ENCODE measurements around the gene MNAT1. TPM values are rescaled to one million over a fixed set of nuclear protein-coding genes. Genes with fewer than 3 reads are reported as not detected.
"Not testable (repeated sequence)": the region's sequence is repeated elsewhere in the genome, so short reads cannot be mapped to it uniquely, and the experiment has no call there.

MNAT1 gene
- total RNA-seq, 8 experiments from 2014 or later: 37.0 to 69.2 (median 47.1) TPM

DNA sequence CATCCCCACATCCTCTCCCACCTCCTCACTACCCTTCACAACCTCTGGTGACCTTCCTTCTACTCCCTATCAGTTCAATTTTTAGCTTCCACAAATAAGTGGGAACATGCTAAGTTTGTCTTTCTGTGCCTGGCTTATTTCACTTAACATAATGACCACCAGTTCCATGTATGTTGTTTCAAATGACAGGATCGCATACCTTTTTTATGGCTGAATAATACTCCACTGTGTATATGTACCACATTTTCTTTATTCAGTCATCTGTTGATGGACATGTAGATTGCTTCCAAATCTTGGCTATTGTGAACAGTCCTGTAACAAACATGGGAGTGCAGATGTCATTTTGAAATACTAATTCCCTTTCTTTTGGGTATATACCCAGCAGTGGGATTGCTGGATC, 147.7 kb downstream of the MNAT1 start:
- Histone ChIP-seq H3K4me3 (no peak overlapping the region), H3K4me1 (replicated peaks in 1 of 2) (no peaks in the 10 kb centered on the region), H3K27ac (no peak overlapping the region)
- in situ Hi-C loops (cut with MboI; ENCODE audit: low pct_unique_long_range_greater_than_20kb in 2 of 9, low sequenced_read_pairs in 9 of 9, unreplicated experiment in 9 of 9): no loop called here
- WGBS, 10 experiments: 83 to 100% (median 100%) methylated on average over 1 of the region's 1 CpG
- no peak for ATAC-seq (replicated peaks in 6 of 8)

DNA sequence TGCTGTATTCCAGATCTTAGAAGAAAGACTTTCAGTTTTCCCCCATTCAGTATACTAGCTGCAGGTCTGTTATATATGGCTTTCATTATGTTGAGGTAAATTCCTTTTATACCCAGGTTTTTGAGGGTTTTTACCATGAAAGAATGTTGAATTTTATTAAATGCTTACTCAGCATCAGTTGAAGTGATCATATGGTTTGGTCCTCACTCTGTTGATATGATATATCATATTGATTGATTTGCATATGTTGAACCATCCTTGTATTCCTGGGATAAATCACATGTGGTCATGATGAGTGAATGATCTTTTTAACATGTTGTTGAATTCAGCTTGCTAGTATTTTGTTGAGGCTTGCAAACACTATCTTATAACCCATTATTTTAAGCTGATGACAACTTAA, 149.6 kb downstream of the MNAT1 start:
- no peaks in the 10 kb centered on the region for H3K4me1 ChIP-seq (replicated peaks in 1 of 2)
- H3K27ac ChIP-seq: no peak overlapping the region
- in situ Hi-C loops (cut with MboI; ENCODE audit: low pct_unique_long_range_greater_than_20kb in 2 of 9, low sequenced_read_pairs in 9 of 9, unreplicated experiment in 9 of 9): no loop called here
- no peak for ATAC-seq (replicated peaks in 6 of 8)
- no peak overlapping the region for H3K4me3 ChIP-seq

DNA sequence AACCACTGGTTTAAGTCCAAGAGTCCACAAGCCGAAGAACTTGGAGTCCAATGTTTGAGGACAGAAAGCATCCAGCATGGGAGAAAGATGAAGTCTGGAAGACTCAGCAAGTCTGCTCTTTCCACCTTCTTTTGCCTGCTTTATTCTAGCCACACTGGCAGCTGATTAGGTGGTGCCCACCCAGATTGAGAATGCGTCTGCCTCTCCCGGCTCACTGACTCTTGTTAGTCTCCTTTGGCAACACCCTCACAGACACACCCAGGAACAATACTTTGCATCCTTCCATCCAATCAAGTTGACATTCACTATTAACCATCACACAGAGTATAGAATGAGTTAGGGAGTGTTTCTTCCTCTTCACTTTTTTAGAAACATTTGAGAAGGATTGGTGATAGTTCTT, 156.1 kb downstream of the MNAT1 start:
- 70 to 100% (median 80%) methylated on average over 1 to 3 of the region's 3 CpGs; no CpG with 5 or more reads in 6 of the 10 experiments for WGBS, 10 experiments
- H3K4me3 ChIP-seq; H3K27ac ChIP-seq; in situ Hi-C loops (cut with MboI; ENCODE audit: low pct_unique_long_range_greater_than_20kb in 2 of 9, low sequenced_read_pairs in 9 of 9, unreplicated experiment in 9 of 9); H3K4me1 ChIP-seq (replicated peaks in 1 of 2): not testable (repeated sequence)
- peak in 2 of 8 experiments; percentile 20 to 73 for ATAC-seq (replicated peaks in 6 of 8)

DNA sequence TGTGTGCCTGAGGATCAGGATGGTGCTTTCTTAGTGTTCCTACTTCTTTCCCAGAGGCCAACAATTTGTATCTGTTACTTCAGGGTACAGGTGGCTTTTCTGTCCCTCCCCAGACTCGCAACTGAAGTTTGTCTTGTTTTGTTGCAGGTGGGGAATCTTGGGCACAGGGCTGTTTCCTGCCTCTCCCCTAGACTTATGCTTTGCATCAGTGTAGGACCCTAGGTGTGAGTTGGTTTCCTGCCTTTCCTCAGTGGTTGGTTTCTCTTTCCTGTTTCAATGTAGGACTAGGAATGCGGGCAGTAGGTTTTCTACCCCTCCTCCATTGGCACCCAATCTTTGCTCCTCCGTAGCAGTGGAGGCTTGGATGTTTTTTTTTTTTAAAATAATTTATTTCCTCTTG, 159.3 kb downstream of the MNAT1 start:
- WGBS, 10 experiments: 89 to 100% (median 100%) methylated on average over 1 to 3 of the region's 3 CpGs
- no peaks in the 10 kb centered on the region for H3K4me1 ChIP-seq (replicated peaks in 1 of 2)
- H3K27ac ChIP-seq: no peak overlapping the region
- no peak for ATAC-seq (replicated peaks in 6 of 8)
- H3K4me3 ChIP-seq: no peak overlapping the region
- in situ Hi-C loops (cut with MboI; ENCODE audit: low pct_unique_long_range_greater_than_20kb in 2 of 9, low sequenced_read_pairs in 9 of 9, unreplicated experiment in 9 of 9): no loop called here

DNA sequence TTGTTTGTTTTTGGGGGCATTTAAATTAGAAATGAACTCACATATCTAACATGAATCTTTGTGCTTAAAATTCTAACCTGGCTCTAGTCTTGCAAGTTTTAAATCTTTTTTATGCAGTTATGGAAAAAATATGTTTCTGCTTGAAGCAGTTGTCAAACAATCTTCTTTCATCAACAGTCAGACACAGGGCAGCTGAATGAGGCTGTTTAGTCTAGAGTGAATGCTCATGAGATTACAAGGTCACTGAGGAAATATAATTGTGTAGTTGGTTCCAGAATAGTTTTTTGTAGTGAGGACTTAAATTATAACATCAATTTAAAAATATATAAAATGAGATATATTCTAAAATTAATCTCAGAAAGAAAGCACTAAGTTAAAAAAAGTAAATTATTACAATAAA, 169.8 kb downstream of the MNAT1 start:
- in situ Hi-C loops (cut with MboI; ENCODE audit: low pct_unique_long_range_greater_than_20kb in 2 of 9, low sequenced_read_pairs in 9 of 9, unreplicated experiment in 9 of 9): no loop called here
- ATAC-seq (replicated peaks in 6 of 8): no peak

DNA sequence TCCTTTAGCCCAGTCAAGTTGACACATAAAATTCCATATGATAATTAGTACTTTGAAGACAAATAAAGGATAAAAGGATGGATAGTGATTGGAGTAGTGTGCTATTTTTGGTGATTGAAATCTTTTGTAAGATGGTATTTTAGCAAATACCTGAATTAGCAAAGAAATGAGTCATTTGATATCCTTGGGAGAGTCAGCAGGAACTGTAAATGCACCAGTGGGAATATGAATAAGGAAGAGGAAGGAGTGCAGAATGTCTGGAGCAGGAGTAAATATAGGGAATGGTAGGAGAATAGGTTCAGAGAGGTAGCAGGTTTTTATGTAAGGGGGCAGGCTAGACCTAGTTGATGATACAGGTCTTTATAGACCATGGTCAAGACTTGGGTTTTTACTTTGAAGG, 171.4 kb downstream of the MNAT1 start:
- no peak overlapping the region for H3K4me3 ChIP-seq
- H3K27ac ChIP-seq: no peak overlapping the region
- in situ Hi-C loops (cut with MboI; ENCODE audit: low pct_unique_long_range_greater_than_20kb in 2 of 9, low sequenced_read_pairs in 9 of 9, unreplicated experiment in 9 of 9): no loop called here
- H3K4me1 ChIP-seq (replicated peaks in 1 of 2): no peaks in the 10 kb centered on the region
- peak in 3 of 8 experiments; percentile 58 to 68 (median 66) for ATAC-seq (replicated peaks in 6 of 8)

More for the DNA sequence above, 169.8 kb downstream of the MNAT1 start:
- H3K27ac ChIP-seq: no peak overlapping the region
- no peak overlapping the region for H3K4me3 ChIP-seq
- no peaks in the 10 kb centered on the region for H3K4me1 ChIP-seq (replicated peaks in 1 of 2)

DNA sequence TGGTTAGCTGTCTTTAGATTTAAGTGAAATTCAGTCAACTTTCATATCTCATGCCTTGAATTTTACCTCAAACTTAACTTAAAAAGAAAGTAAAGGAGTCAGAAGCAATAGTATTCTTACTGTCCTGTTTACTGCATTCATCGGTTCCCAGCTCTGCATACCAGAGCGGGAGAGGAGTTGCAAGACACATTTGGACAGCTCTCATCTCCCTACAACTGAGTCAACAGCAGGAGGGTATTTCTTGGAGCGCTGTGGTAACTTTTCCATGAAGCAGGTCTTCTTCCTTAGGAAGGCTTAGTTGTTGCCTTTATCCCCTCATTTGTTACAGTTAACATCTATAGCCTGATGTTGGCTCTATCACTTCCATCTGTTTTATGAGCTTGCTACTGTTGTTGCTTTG, 181.2 kb downstream of the MNAT1 start:
- in situ Hi-C loops (cut with MboI; ENCODE audit: low pct_unique_long_range_greater_than_20kb in 2 of 9, low sequenced_read_pairs in 9 of 9, unreplicated experiment in 9 of 9): no loop called here
- H3K4me3 ChIP-seq: no peak overlapping the region
- no peaks in the 10 kb centered on the region for H3K4me1 ChIP-seq (replicated peaks in 1 of 2)
- no peak overlapping the region for H3K27ac ChIP-seq
- WGBS, 10 experiments: 60 to 100% (median 100%) methylated on average over 1 to 3 of the region's 3 CpGs; no CpG with 5 or more reads in 2 of the 10 experiments
- ATAC-seq (replicated peaks in 6 of 8): no peak

DNA sequence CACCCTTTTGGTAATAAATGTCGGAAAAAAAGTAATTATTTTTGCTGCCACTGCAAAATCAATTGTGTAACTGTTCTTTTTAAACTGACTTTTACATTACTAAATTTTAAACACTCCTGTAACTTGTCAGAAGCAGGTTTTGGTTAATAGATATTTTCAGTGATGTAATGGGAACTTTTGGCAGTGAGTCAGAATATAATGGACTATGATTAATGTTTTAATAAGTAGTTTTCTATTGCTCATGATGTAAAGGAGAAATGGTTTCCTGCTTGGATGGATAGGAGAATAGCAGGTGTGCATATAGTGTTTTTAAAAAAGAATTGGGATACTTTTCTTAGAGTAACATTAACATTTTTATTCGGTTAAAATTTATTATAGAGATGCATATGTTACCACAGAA, 187.5 kb downstream of the MNAT1 start:
- no peak overlapping the region for H3K27ac ChIP-seq
- H3K4me3 ChIP-seq: no peak overlapping the region
- ATAC-seq (replicated peaks in 6 of 8): no peak
- in situ Hi-C loops (cut with MboI; ENCODE audit: low pct_unique_long_range_greater_than_20kb in 2 of 9, low sequenced_read_pairs in 9 of 9, unreplicated experiment in 9 of 9): no loop called here
- WGBS, 10 experiments: 42 to 100% (median 89%) methylated on average over 1 to 2 of the region's 2 CpGs
- H3K4me1 ChIP-seq (replicated peaks in 1 of 2): no peaks in the 10 kb centered on the region

DNA sequence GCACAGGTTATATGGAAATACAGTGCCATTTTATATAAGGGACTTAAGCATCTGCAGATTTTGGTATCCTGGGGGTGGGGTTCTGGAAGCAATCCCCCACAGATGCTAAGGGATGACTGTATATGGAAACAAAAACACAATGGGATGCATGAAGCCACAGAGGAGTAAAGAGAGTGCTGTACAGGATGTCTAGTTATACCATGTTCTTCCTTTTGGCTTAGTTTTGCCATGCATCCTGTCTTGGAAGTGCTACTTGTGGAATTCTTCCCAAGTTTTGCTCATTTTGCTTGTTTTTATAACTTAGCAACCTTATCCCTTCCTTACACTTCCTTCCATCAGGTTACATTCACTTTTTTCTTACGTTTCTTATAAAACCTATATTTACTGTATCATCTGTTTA, 190.7 kb downstream of the MNAT1 start:
- Histone ChIP-seq H3K4me1 (replicated peaks in 1 of 2) (no peaks in the 10 kb centered on the region), H3K27ac (no peak overlapping the region), H3K4me3 (no peak overlapping the region)
- in situ Hi-C loops (cut with MboI; ENCODE audit: low pct_unique_long_range_greater_than_20kb in 2 of 9, low sequenced_read_pairs in 9 of 9, unreplicated experiment in 9 of 9): no loop called here
- ATAC-seq (replicated peaks in 6 of 8): no peak
- 71 to 100% (median 94%) methylated on average over 1 of the region's 1 CpG for WGBS, 10 experiments

DNA sequence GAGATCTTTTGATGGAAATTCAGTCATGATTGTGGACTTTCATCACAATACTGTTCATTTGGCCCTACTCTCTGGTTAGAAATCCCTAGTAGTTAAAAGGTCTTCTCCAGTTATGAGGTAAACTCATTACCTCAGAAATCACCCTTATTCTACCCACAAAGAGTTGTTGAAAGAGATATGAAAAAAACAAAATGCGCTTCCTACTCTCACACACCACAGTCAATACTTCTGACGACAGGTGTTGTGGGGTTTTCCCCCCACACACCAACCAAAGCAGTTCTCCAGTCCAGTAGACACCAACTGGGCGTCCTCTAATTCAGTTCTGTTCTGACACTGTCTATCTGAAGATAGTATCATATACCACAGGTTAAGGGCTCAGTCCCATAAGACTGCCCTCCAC, 191.4 kb downstream of the MNAT1 start:
- H3K27ac ChIP-seq: no peak overlapping the region
- H3K4me3 ChIP-seq: no peak overlapping the region
- 100% methylated on average over 1 to 3 of the region's 3 CpGs; no CpG with 5 or more reads in 4 of the 10 experiments for WGBS, 10 experiments
- peaks cover 0 to 3% of the 10 kb centered on the region in 2 donors for H3K4me1 ChIP-seq (replicated peaks in 1 of 2)
- in situ Hi-C loops (cut with MboI; ENCODE audit: low pct_unique_long_range_greater_than_20kb in 2 of 9, low sequenced_read_pairs in 9 of 9, unreplicated experiment in 9 of 9): no loop called here
- no peak for ATAC-seq (replicated peaks in 6 of 8)

DNA sequence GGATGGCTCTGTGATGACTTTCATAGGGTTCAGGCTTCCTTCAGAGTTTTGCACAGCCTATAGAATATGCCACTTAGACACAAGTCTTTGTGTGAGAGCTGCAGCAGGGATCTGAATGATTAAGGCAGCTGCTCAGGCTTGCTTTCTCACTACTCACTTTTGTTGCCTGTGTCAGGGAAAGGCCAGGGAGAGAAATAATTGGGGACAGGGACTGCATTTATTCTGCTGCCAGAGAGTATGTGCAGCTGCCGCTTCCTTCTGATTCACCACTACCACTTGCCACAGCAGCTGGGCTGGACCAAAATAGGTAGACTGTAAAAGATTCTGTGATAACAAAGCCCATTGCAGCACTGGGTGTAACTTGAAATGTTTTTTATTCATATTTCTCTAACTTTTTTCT, 196.7 kb downstream of the MNAT1 start:
- peaks cover 0 to 3% of the 10 kb centered on the region in 2 donors for H3K4me1 ChIP-seq (replicated peaks in 1 of 2)
- in situ Hi-C loops (cut with MboI; ENCODE audit: low pct_unique_long_range_greater_than_20kb in 2 of 9, low sequenced_read_pairs in 9 of 9, unreplicated experiment in 9 of 9): no loop called here
- no peak overlapping the region for H3K4me3 ChIP-seq
- WGBS, 10 experiments: 20 to 83% (median 40%) methylated on average over 1 of the region's 1 CpG; no CpG with 5 or more reads in 7 of the 10 experiments
- ATAC-seq (replicated peaks in 6 of 8): peak; percentile 32 to 94 (median 78)
- no peak overlapping the region for H3K27ac ChIP-seq

DNA sequence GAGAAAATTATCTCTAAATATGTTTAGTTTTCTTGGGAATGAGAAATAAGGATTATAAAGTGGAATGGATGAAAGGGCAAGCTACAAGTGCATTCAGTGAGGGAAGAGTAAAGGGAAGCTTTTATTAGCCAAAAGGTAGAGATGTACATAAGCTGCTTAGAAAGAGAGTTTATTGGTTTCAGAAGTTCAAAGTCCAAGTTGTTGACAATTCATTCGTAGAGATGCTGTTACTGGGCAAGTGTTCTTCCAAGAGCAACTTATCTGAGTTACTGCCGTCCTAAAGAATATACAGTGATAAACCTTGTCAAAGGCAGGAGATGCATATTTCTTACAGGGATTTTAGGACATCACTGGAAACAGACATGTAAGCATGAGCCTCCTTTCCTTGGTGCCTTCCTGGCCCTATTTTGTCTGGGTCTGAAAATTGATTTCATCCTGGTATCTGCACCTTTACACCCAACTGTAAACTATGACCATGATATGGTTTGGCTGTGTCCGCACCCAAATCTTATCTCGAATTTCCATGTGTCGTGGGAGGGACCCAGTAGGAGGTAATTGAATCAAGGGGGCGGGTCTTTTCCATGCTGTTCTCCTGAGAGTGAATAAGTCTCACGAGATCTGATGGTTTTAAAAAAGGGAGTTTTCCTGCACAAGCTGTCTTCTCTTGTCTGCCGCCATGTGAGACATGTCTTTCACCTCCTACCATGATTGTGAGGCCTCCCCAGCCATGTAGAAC, 199.5 kb downstream of the MNAT1 start:
- peaks cover 0 to 3% of the 10 kb centered on the region in 2 donors for H3K4me1 ChIP-seq (replicated peaks in 1 of 2)
- in situ Hi-C loops (cut with MboI; ENCODE audit: low pct_unique_long_range_greater_than_20kb in 2 of 9, low sequenced_read_pairs in 9 of 9, unreplicated experiment in 9 of 9): no loop called here
- no peak for ATAC-seq (replicated peaks in 6 of 8)
- H3K4me3 ChIP-seq: no peak overlapping the region
- 64 to 100% (median 91%) methylated on average over 1 to 8 of the region's 8 CpGs for WGBS, 10 experiments
- no peak overlapping the region for H3K27ac ChIP-seq

DNA sequence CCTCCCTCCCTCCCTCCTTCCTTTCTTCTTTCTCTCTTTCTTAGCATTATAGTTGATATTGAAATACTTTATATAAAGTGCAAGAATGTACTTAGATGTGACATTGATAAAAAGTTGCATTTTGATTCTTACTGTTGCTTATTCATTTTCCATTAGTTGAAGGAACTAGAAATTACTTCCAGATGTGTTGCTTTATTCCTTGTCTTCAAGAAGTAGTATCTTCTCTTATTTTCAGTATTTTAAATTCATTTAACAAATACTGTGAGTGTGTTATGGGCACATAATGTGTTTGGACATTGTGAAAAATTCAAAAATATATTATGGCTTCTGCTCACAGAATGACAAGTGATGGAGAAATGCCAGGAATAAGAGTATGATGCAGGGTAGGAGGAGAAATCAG, 200.8 kb downstream of the MNAT1 start:
- H3K27ac ChIP-seq: no peak overlapping the region
- ATAC-seq (replicated peaks in 6 of 8): no peak
- in situ Hi-C loops (cut with MboI; ENCODE audit: low pct_unique_long_range_greater_than_20kb in 2 of 9, low sequenced_read_pairs in 9 of 9, unreplicated experiment in 9 of 9): no loop called here
- no peak overlapping the region for H3K4me3 ChIP-seq
- peaks cover 0 to 3% of the 10 kb centered on the region in 2 donors for H3K4me1 ChIP-seq (replicated peaks in 1 of 2)

DNA sequence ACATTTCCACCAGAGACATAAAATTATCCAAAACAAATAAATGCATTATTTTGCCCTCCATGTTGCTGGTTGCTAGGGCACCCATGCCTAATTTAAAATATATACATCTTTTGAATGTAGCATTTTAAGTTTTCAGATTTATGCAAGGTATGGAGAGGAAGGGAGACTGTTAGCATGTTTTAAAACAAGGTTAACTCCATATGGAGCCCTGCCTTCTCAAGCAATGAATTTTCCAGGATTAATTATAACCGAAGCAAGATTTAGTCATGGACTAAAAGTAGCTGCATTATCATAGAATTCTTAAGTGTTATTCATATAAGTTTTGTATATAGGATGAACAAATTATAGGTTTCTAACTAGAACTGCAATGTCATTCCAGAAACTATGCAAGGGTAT, 209.1 kb downstream of the MNAT1 start:
- H3K27ac ChIP-seq: no peak overlapping the region
- ATAC-seq (replicated peaks in 6 of 8): peak in 3 of 8 experiments; percentile 28 to 74 (median 55)
- WGBS, 10 experiments: 0 to 100% (median 63%) methylated on average over 1 of the region's 1 CpG; no CpG with 5 or more reads in 1 of the 10 experiments
- peaks cover 4 to 7% of the 10 kb centered on the region in 2 donors for H3K4me1 ChIP-seq (replicated peaks in 1 of 2)
- H3K4me3 ChIP-seq: no peak overlapping the region
- in situ Hi-C loops (cut with MboI; ENCODE audit: low pct_unique_long_range_greater_than_20kb in 2 of 9, low sequenced_read_pairs in 9 of 9, unreplicated experiment in 9 of 9): no loop called here

All from motor neuron (in vitro differentiated cells).